MCF 10A (cell line): Measurements from ENCODE around the gene LHFPL3. TPM values are rescaled to one million over a fixed set of nuclear protein-coding genes. Genes with fewer than 3 reads are reported as not detected.
"Not testable (repeated sequence)": the region's sequence is repeated elsewhere in the genome, so short reads cannot be mapped to it uniquely, and the experiment has no call there.

Experiments
- Bru-seq: library from RNA; stranded (reverse); fragments of 400-500 nt; gene quantifications from one replicate; lab custom pipeline; 2021; lab: Mats Ljungman, UMichigan
- BruChase-seq, 2 experiments: library from RNA; stranded (reverse); fragments of 400-500 nt; gene quantifications; one replicate each; lab custom pipeline; 2021; lab: Mats Ljungman, UMichigan
- BruUV-seq: library from RNA; stranded (reverse); fragments of 400-500 nt; replicated peaks from 2 replicates; lab custom pipeline; 2021; lab: Mats Ljungman, UMichigan
- CTCF ChIA-PET: fragments of 300-600 bp; sonication (Branson Sonifier 250); formaldehyde crosslinking; extraction: SDS; loops from one replicate; lab custom pipeline; 2021; ENCODE audit warnings: antibody characterized with exemption, inconsistent platforms; lab: Yijun Ruan, JAX
- POLR2A ChIA-PET: fragments of 300-600, 350-650 bp; sonication (Branson Sonifier 250); formaldehyde crosslinking; extraction: SDS; loops from one replicate; lab custom pipeline; 2020; ENCODE audit warnings: antibody characterized with exemption, inconsistent platforms; lab: Yijun Ruan, JAX
- DNase-seq: peaks from one replicate; pipeline ENCODE4 v3.0.0-alpha.2; 2018; ENCODE audit not compliant: unreplicated experiment
- H3K27ac Mint-ChIP-seq: one replicate; pipeline ENCODE4 v1.8.0; 2022; ENCODE audit warnings: mild to moderate bottlenecking, low read depth, mixed read lengths; ENCODE audit not compliant: unreplicated experiment
- H3K27me3 Mint-ChIP-seq: one replicate; pipeline ENCODE4 v1.8.0; 2022; ENCODE audit warnings: mixed read lengths; ENCODE audit not compliant: insufficient read depth, unreplicated experiment
- H3K36me3 Mint-ChIP-seq: one replicate; pipeline ENCODE4 v1.8.0; 2022; ENCODE audit warnings: mild to moderate bottlenecking, moderate library complexity, mixed read lengths; ENCODE audit not compliant: insufficient read depth, unreplicated experiment
- H3K4me1 Mint-ChIP-seq: one replicate; pipeline ENCODE4 v1.8.0; 2022; ENCODE audit warnings: mixed read lengths; ENCODE audit not compliant: insufficient read depth, unreplicated experiment
- H3K4me3 Mint-ChIP-seq: one replicate; pipeline ENCODE4 v1.8.0; 2022; ENCODE audit warnings: mild to moderate bottlenecking, moderate library complexity, mixed read lengths; ENCODE audit not compliant: unreplicated experiment
- H3K9me3 Mint-ChIP-seq: one replicate; pipeline ENCODE4 v1.8.0; 2022; ENCODE audit warnings: mixed read lengths; ENCODE audit not compliant: unreplicated experiment
- intact Hi-C: fragments of 100-400 bp; cut with micrococcal nuclease; formaldehyde crosslinking; loops from 2 replicates; pipeline ENCODE4 v1.14.1; 2022
- long read RNA-seq: library from polyadenylated mRNA; stranded (forward); transcript quantifications from one replicate; pipeline ENCODE4 v2.0.0, GENCODE V29; 2022
- total RNA-seq: library from RNA; stranded (reverse); gene quantifications from 2 replicates; pipeline ENCODE4 v1.2.3, GENCODE V29; 2022
- TF ChIP-seq, protein P1 (sequence below): fragments of 200-600 bp; IDR thresholded peaks from one replicate; pipeline ENCODE4 v1.8.0; 2022; ENCODE audit warnings: antibody characterized with exemption, mild to moderate bottlenecking; ENCODE audit not compliant: unreplicated experiment

LHFPL3 gene
- total RNA-seq (not detected in 2 replicates), Bru-seq, nascent RNA (percentile 3 among the genes with signal in this experiment), BruChase-seq, experiment 1, labeled RNA remaining after a 6-hour chase (percentile 11 among the genes with signal in this experiment), BruChase-seq, experiment 2, labeled RNA remaining after a 2-hour chase (percentile 6 among the genes with signal in this experiment)
- long read RNA-seq: 0 reads

DNA sequence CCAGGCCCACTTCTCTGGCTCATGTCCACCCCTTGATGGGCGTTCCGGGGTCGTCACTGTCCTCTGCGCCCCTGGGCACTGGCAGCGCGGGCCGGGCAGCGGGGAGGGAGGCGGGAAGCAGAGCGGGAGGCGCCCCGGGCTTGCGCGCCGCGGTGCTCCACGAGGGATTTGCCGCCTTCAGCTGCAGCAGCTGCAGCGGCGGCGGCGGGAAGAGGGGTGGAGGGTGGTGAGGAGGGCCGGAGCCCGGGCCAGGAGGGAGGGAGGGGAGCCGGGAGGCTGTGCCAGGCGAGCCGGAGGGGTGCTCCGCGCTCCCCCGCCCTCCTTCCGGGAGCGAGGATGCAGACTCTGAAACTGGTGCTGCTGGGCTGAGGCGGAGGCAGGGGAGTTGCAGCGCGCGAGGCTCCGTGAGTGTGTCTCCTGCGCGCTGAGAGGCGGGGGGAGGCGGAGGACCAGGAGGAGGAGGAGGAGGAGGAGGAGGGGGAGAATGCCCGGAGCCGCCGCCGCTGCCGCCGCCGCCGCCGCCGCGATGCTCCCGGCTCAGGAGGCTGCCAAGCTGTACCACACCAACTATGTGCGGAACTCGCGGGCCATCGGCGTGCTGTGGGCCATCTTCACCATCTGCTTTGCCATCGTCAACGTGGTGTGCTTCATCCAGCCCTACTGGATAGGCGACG, at the start of gene LHFPL3:
TSS of gene LHFPL3 (plus strand) at position 308 of the 674 bp plus-strand sequence.
- TF ChIP-seq, protein P1, sequence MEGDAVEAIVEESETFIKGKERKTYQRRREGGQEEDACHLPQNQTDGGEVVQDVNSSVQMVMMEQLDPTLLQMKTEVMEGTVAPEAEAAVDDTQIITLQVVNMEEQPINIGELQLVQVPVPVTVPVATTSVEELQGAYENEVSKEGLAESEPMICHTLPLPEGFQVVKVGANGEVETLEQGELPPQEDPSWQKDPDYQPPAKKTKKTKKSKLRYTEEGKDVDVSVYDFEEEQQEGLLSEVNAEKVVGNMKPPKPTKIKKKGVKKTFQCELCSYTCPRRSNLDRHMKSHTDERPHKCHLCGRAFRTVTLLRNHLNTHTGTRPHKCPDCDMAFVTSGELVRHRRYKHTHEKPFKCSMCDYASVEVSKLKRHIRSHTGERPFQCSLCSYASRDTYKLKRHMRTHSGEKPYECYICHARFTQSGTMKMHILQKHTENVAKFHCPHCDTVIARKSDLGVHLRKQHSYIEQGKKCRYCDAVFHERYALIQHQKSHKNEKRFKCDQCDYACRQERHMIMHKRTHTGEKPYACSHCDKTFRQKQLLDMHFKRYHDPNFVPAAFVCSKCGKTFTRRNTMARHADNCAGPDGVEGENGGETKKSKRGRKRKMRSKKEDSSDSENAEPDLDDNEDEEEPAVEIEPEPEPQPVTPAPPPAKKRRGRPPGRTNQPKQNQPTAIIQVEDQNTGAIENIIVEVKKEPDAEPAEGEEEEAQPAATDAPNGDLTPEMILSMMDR: no peak
- no peak within 1 kb of the TSS for H3K27ac Mint-ChIP-seq
- H3K27me3 Mint-ChIP-seq: peaks cover 54% of the 10 kb centered on the region
- CTCF ChIA-PET: interaction anchor here (0.6 kb wide), 1 partner anchor 805 kb away, joined by 3 read pairs; no protein-coding TSS in a partner anchor
- DNase-seq: no peak
- BruUV-seq: no TSS peak
- H3K36me3 Mint-ChIP-seq: no peaks in the 10 kb centered on the region
- no peak within 1 kb of the TSS for H3K4me3 Mint-ChIP-seq
- POLR2A ChIA-PET: no interaction called here
- intact Hi-C loops: no loop called here
- H3K4me1 Mint-ChIP-seq: no peaks in the 10 kb centered on the region
- H3K9me3 Mint-ChIP-seq: no peaks in the 10 kb centered on the region

DNA sequence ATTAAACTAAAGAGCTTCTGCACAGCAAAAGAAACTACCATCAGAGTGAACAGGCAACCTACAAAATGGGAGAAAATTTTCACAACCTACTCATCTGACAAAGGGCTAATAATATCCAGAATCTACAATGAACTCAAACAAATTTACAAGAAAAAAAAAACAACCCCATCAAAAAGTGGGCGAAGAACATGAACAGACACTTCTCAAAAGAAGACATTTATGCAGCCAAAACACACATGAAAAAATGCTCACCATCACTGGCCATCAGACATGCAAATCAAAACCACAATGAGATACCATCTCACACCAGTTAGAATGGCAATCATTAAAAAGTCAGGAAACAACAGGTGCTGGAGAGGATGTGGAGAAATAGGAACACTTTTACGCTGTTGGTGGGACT, 46.7 kb upstream of the LHFPL3 start:
- BruUV-seq, H3K4me3 Mint-ChIP-seq, CTCF ChIA-PET, H3K9me3 Mint-ChIP-seq, H3K27ac Mint-ChIP-seq, POLR2A ChIA-PET, intact Hi-C loops, DNase-seq, H3K36me3 Mint-ChIP-seq, H3K4me1 Mint-ChIP-seq: not testable (repeated sequence)
- H3K27me3 Mint-ChIP-seq: peaks cover 14% of the 10 kb centered on the region

DNA sequence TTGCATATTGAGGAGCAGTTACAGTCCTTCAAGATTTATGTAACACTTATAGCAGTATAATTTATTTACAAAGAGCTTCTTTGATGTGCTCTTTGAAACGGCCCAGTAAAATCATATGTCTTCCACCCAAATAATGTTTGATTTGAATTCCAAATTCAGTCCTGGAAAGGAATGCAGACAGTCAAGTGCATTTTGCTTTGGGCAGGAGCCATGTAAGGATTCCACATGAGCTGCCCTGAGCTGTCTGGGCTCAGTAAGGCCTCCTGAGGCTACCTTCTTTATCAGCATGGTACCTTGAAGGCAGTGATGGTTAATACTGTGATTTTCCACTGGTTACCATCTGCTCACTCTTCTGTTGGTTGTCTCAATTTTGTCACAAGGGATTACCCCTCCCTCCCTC, 41.6 kb upstream of the LHFPL3 start:
- DNase-seq: no peak
- Mint-ChIP-seq H3K4me1 (no peaks in the 10 kb centered on the region), H3K36me3 (no peaks in the 10 kb centered on the region), H3K4me3 (no peak overlapping the region), H3K9me3 (no peaks in the 10 kb centered on the region), H3K27ac (no peak overlapping the region), H3K27me3 (peaks cover 41% of the 10 kb centered on the region)
- no TSS peak for BruUV-seq
- POLR2A ChIA-PET: no interaction called here
- TF ChIP-seq, protein P1: no peak
- intact Hi-C loops: no loop called here
- CTCF ChIA-PET: interaction anchor here (1.1 kb wide), 1 partner anchor 596 kb away, joined by 3 read pairs; no protein-coding TSS in a partner anchor

DNA sequence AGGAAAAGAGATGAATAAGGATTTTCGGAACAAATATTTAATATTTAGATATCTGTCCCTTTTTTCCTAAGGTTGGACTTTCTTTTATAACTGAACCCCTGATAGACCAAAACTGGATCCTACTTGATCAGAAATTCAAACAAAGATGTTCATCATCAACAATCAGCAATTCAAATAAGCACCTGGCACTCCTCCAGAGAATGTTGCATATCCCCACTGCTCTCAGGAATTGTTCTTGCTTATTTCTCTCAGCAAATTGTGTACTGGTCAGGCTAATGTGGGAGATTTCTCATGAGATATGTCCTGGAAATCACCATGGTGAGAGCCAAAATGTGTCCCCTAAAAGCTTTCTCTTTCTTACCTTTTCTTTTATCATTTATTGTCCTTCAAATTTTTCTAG, 40.3 kb upstream of the LHFPL3 start:
- peaks cover 51% of the 10 kb centered on the region for H3K27me3 Mint-ChIP-seq
- H3K4me1 Mint-ChIP-seq: no peaks in the 10 kb centered on the region
- BruUV-seq: no TSS peak
- CTCF ChIA-PET: interaction anchor here (0.6 to 1.6 kb wide), 4 partner anchors 19 to 673 kb away, joined by 3 to 4 read pairs (median 3); no protein-coding TSS in a partner anchor
- H3K36me3 Mint-ChIP-seq: no peaks in the 10 kb centered on the region
- H3K4me3 Mint-ChIP-seq: no peak overlapping the region
- intact Hi-C loops: no loop called here
- POLR2A ChIA-PET: no interaction called here
- TF ChIP-seq, protein P1: no peak
- no peaks in the 10 kb centered on the region for H3K9me3 Mint-ChIP-seq
- DNase-seq: no peak
- H3K27ac Mint-ChIP-seq: no peak overlapping the region
